SKM-1 (cell line): ENCODE measurements around the gene SP110.
A peak's percentile ranks its signal among the peaks of the same experiment; 100 is the strongest.
"Not testable (repeated sequence)": the region's sequence is repeated elsewhere in the genome, so short reads cannot be mapped to it uniquely, and the experiment has no call there.

Experiments
- DNase-seq: peaks from one replicate; lab custom pipeline; 2025; ENCODE audit not compliant: unreplicated experiment; lab: John Stamatoyannopoulos, UW

Gene SP110

GRCh38 chr2:230225486-230225885 lies 5.7 kb upstream of the SP110 start, which contains the start of gene SP140:
SP140 (plus strand) TSS chr2:230225736; CDS start chr2:230225845, 109 bp downstream.
- no peak for DNase-seq

GRCh38 chr2:230224458-230224857 lies 4.7 kb upstream of the SP110 start:
- DNase-seq: no peak

GRCh38 chr2:230222829-230223228 lies 3.0 kb upstream of the SP110 start:
- DNase-seq: not testable (repeated sequence)

GRCh38 chr2:230221493-230221892 lies 1.7 kb upstream of the SP110 start:
- DNase-seq: no peak

GRCh38 chr2:230220347-230220969 lies 674 bp upstream of the SP110 start:
- no peak for DNase-seq

GRCh38 chr2:230218421-230218820 lies 1.4 kb downstream of the SP110 start:
- peak; percentile 63 for DNase-seq

- no peak for DNase-seq
Measured at GRCh38 chr2:230217424-230217823, 2.4 kb downstream of the SP110 start.

- no peak for DNase-seq
Measured at GRCh38 chr2:230216489-230216888, 3.3 kb downstream of the SP110 start.

GRCh38 chr2:230209422-230210051 lies 10.2 kb downstream of the SP110 start:
- peak; percentile 33 for DNase-seq

GRCh38 chr2:230208576-230208975 lies 11.2 kb downstream of the SP110 start:
- DNase-seq: no peak

- no peak for DNase-seq
Measured at GRCh38 chr2:230205721-230206120, 14.1 kb downstream of the SP110 start.

- DNase-seq: no peak
Measured at GRCh38 chr2:230205034-230205433, 14.8 kb downstream of the SP110 start.

GRCh38 chr2:230203110-230203676 lies 16.6 kb downstream of the SP110 start:
- no peak for DNase-seq

- no peak for DNase-seq
Measured at GRCh38 chr2:230202430-230203109, 17.2 kb downstream of the SP110 start.

- DNase-seq: no peak
Measured at GRCh38 chr2:230184727-230185578, 34.8 kb downstream of the SP110 start.

- no peak for DNase-seq
Measured at GRCh38 chr2:230181195-230181594, 38.6 kb downstream of the SP110 start.

- no peak for DNase-seq
Measured at GRCh38 chr2:230179907-230180306, 39.9 kb downstream of the SP110 start.

- DNase-seq: no peak
Measured at GRCh38 chr2:230178546-230179485, 41.0 kb downstream of the SP110 start.

GRCh38 chr2:230176996-230177395 lies 42.8 kb downstream of the SP110 start:
- DNase-seq: no peak

- DNase-seq: no peak
Measured at GRCh38 chr2:230174466-230174865, 45.3 kb downstream of the SP110 start.
